SK-N-SH (cell line): Measurements from ENCODE around the gene C16orf96. TPM values are rescaled to one million over a fixed set of nuclear protein-coding genes. Genes with fewer than 3 reads are reported as not detected.

Source experiments
- CTCF ChIA-PET: fragments of 300-600, 350-600 bp; formaldehyde crosslinking; extraction: SDS; loops from one replicate; lab custom pipeline; 2021; lab: Yijun Ruan, JAX
- POLR2A ChIA-PET: fragments of 350-600 bp; sonication (Branson Sonifier 250); formaldehyde crosslinking; extraction: SDS; loops from one replicate; lab custom pipeline; 2020; ENCODE audit warnings: antibody characterized with exemption, inconsistent platforms; lab: Yijun Ruan, JAX
- DNase-seq: peaks from one replicate; pipeline ENCODE4 v3.0.0; 2012
- H2AFZ ChIP-seq: fragments of 200-600 bp; sonication (generic); 2 replicates; pipeline ENCODE4 v1.8.1; 2016; ENCODE audit warnings: antibody characterized with exemption, mild to moderate bottlenecking, low read depth
- H3F3A ChIP-seq: fragments of 200-600 bp; sonication (generic); replicated peaks from 2 replicates; pipeline ENCODE3; 2016; ENCODE audit warnings: antibody characterized with exemption, mild to moderate bottlenecking; ENCODE audit not compliant: insufficient read depth
- H3K27ac ChIP-seq, 2 experiments: fragments of 200-500 bp in 1 of 2; fragments of 200-600 bp in 1 of 2; sonication (Bioruptor generic) in 1 of 2; sonication (generic), shearing (Covaris generic) in 1 of 2; 2 replicates each; pipeline versions ENCODE4 v1.5.1 to v1.6.1; 2014 to 2016; ENCODE audit warnings: low read depth in 2 of 2, inconsistent platforms in 1 of 2, low read length in 1 of 2, mild to moderate bottlenecking in 1 of 2, mixed read lengths in 1 of 2
- H3K27me3 ChIP-seq: fragments of 200-600 bp; sonication (generic), shearing (Covaris generic); 2 replicates; pipeline ENCODE4 v1.6.1; 2016; ENCODE audit warnings: mixed run types; ENCODE audit not compliant: insufficient read depth
- H3K36me3 ChIP-seq, 2 experiments: fragments of 200-500 bp in 1 of 2; fragments of 200-600 bp in 1 of 2; sonication (Bioruptor generic) in 1 of 2; sonication (generic) in 1 of 2; replicated peaks in 1 of 2; 2 replicates each; pipeline versions ENCODE3 to v1.5.1; 2014 to 2016; ENCODE audit warnings: low read length in 1 of 2, mild to moderate bottlenecking in 1 of 2; ENCODE audit not compliant: insufficient read depth in 2 of 2, control insufficient read depth in 1 of 2
- H3K4me1 ChIP-seq, 2 experiments: fragments of 200-500 bp in 1 of 2; fragments of 200-600 bp in 1 of 2; sonication (Bioruptor generic) in 1 of 2; sonication (generic), shearing (Covaris generic) in 1 of 2; 2 replicates each; pipeline versions ENCODE4 v1.5.1 to v1.6.1; 2014 to 2016; ENCODE audit warnings: low read depth in 1 of 2, low read length in 1 of 2, mixed run types in 1 of 2; ENCODE audit not compliant: insufficient read depth in 2 of 2, control insufficient read depth in 1 of 2
- H3K4me2 ChIP-seq: fragments of 200-600 bp; sonication (generic), shearing (Covaris generic); 2 replicates; pipeline ENCODE4 v1.6.1; 2017; ENCODE audit warnings: mixed run types
- H3K4me3 ChIP-seq, 2 experiments: fragments of 200-500 bp in 1 of 2; fragments of 200-600 bp in 1 of 2; sonication (Bioruptor generic) in 1 of 2; sonication (generic), shearing (Covaris generic) in 1 of 2; 2 replicates each; pipeline versions ENCODE4 v1.5.1 to v1.8.1; 2014 to 2016; ENCODE audit warnings: low read depth in 2 of 2, inconsistent platforms in 1 of 2, low read length in 1 of 2, mild to moderate bottlenecking in 1 of 2, mixed read lengths in 1 of 2, moderate library complexity in 1 of 2
- H3K79me2 ChIP-seq: fragments of 200-600 bp; sonication (generic); 2 replicates; pipeline ENCODE4 v1.8.1; 2017; ENCODE audit warnings: mild to moderate bottlenecking; ENCODE audit not compliant: insufficient read depth
- H3K9ac ChIP-seq: fragments of 200-600 bp; sonication (generic); 2 replicates; pipeline ENCODE4 v1.6.1; 2017; ENCODE audit warnings: mixed run types
- H3K9me2 ChIP-seq: fragments of 200-600 bp; sonication (generic); 2 replicates; pipeline ENCODE4 v1.6.1; 2017; ENCODE audit warnings: mixed run types
- H3K9me3 ChIP-seq: fragments of 200-600 bp; sonication (generic); 2 replicates; pipeline ENCODE4 v1.6.1; 2017; ENCODE audit warnings: mixed run types, mild to moderate bottlenecking, moderate library complexity
- H4K20me1 ChIP-seq: fragments of 200-600 bp; sonication (generic); 2 replicates; pipeline ENCODE4 v1.6.1; 2017; ENCODE audit warnings: mild to moderate bottlenecking, mixed run types; ENCODE audit not compliant: insufficient read depth
- CHD2 ChIP-seq: fragments of 150-350 bp; IDR thresholded peaks from 2 replicates; pipeline ENCODE4 v1.6.1; 2018; ENCODE audit warnings: low read length; ENCODE audit not compliant: partially characterized antibody
- CTCF ChIP-seq: fragments of 200-600 bp; sonication (generic); IDR thresholded peaks from 2 replicates; pipeline ENCODE4 v1.6.1; 2017; ENCODE audit warnings: antibody characterized with exemption, mild to moderate bottlenecking, moderate library complexity
- ELF1 ChIP-seq: IDR thresholded peaks from 2 replicates; pipeline ENCODE4 v1.4.0; 2012
- FOSL2 ChIP-seq: IDR thresholded peaks from 2 replicates; pipeline ENCODE4 v1.4.0; 2012; ENCODE audit warnings: low read depth, mild to moderate bottlenecking, moderate library complexity, borderline replicate concordance
- GATA2 ChIP-seq: sonication (generic); formaldehyde crosslinking; IDR thresholded peaks from 2 replicates; pipeline ENCODE4 v1.5.0; 2020; ENCODE audit warnings: mild to moderate bottlenecking, missing genetic modification reagents
- MAX ChIP-seq: IDR thresholded peaks from 2 replicates; pipeline ENCODE4 v1.4.0; 2012; ENCODE audit warnings: low read depth
- MEF2A ChIP-seq: IDR thresholded peaks from 2 replicates; pipeline ENCODE4 v1.4.0; 2012; ENCODE audit warnings: low read depth, borderline replicate concordance
- NFIC ChIP-seq: IDR thresholded peaks from 2 replicates; pipeline ENCODE4 v1.4.0; 2012; ENCODE audit warnings: borderline replicate concordance
- POLR2AphosphoS5 ChIP-seq: IDR thresholded peaks from 2 replicates; pipeline ENCODE4 v1.6.1; 2012; ENCODE audit warnings: low read depth, low read length
- RAD21 ChIP-seq: IDR thresholded peaks from 2 replicates; pipeline ENCODE4 v1.6.1; 2012; ENCODE audit warnings: mild to moderate bottlenecking, low read length
- RCOR1 ChIP-seq: fragments of 150-350 bp; IDR thresholded peaks from 2 replicates; pipeline ENCODE4 v1.6.1; 2017; ENCODE audit warnings: antibody characterized with exemption, low read length
- RXRA ChIP-seq: IDR thresholded peaks from 2 replicates; pipeline ENCODE4 v1.4.0; 2012; ENCODE audit warnings: low read depth, mild to moderate bottlenecking, borderline replicate concordance
- SMC3 ChIP-seq: IDR thresholded peaks from 2 replicates; pipeline ENCODE4 v1.6.1; 2012; ENCODE audit warnings: low read depth, low read length, improper control_type of control experiment
- TAF1 ChIP-seq: IDR thresholded peaks from 2 replicates; pipeline ENCODE4 v1.6.1; 2012; ENCODE audit warnings: low read depth, mild to moderate bottlenecking, low read length, moderate library complexity, borderline replicate concordance
- TCF12 ChIP-seq: IDR thresholded peaks from 2 replicates; pipeline ENCODE4 v1.4.0; 2012
- USF2 ChIP-seq: fragments of 150-350 bp; IDR thresholded peaks from 2 replicates; pipeline ENCODE4 v1.6.1; 2017; ENCODE audit warnings: antibody characterized with exemption, low read length, low read depth, borderline replicate concordance
- YY1 ChIP-seq: IDR thresholded peaks from 2 replicates; pipeline ENCODE4 v1.4.0; 2012; ENCODE audit warnings: low read depth, mild to moderate bottlenecking
- ZBTB33 ChIP-seq: IDR thresholded peaks from 2 replicates; pipeline ENCODE4 v1.4.0; 2012; ENCODE audit warnings: low read depth, borderline replicate concordance
- WGBS: methylation state at CpG from one replicate; pipeline ENCODE4 v1.1.6; 2017; ENCODE audit warnings: low lambda C conversion rate; 5-methylcytosine and 5-hydroxymethylcytosine counted together
- polyA plus RNA-seq, 3 experiments: library from polyadenylated mRNA; depleted of rRNA; stranded (reverse); fragments of >200 nt; gene quantifications; 2 replicates each; pipeline ENCODE4 v1.2.3, GENCODE V29; 2012

Gene C16orf96
- polyA plus RNA-seq, 1 of the 3 experiments (the other 2 are of a cell fraction): 0.05 TPM

- H3K79me2 ChIP-seq: peaks cover 6% of the 10 kb centered on the region; the same call in 1 of the 2 replicates
- peaks cover 4% of the 10 kb centered on the region for H3F3A ChIP-seq
- H3K27me3 ChIP-seq: no peaks in the 10 kb centered on the region
- WGBS: 83% methylated on average over 5 of the region's 9 CpGs
- H2AFZ ChIP-seq: no peak overlapping the region
- no peaks in the 10 kb centered on the region for H4K20me1 ChIP-seq
- H3K9me2 ChIP-seq: no peaks in the 10 kb centered on the region
- H3K9ac ChIP-seq: no peak overlapping the region
- POLR2A ChIA-PET: no interaction called here
- H3K27ac ChIP-seq: no peak overlapping the region
- H3K9me3 ChIP-seq: no peaks in the 10 kb centered on the region
- peaks cover 6 to 59% of the 10 kb centered on the region in 2 experiments for H3K36me3 ChIP-seq
- CTCF ChIA-PET: interaction anchor here (0.9 to 11.4 kb wide), 10 partner anchors 11 to 444 kb away, joined by 3 to 182 read pairs (median 4); partner anchors contain the start of gene CDIP1
- H3K4me3 ChIP-seq: no peak overlapping the region
- H3K4me2 ChIP-seq: no peak overlapping the region
- peak; percentile 77 for DNase-seq
- no peaks in the 10 kb centered on the region; a peak in 1 of 4 replicates for H3K4me1 ChIP-seq
- TF ChIP-seq MEF2A: no peak
- no peak for TF ChIP-seq RXRA
- TF ChIP-seq RAD21: peak; percentile 65
- no peak for TF ChIP-seq FOSL2
- peak; percentile 51; the same call in 1 of the 2 replicates for TF ChIP-seq SMC3
- peak; percentile 56 for TF ChIP-seq CTCF
- TF ChIP-seq TCF12: no peak
- TF ChIP-seq USF2: no peak
- no peak for TF ChIP-seq MAX
- no peak for TF ChIP-seq YY1
- TF ChIP-seq TAF1: no peak
- no peak for TF ChIP-seq RCOR1
These were observed 44.6 kb upstream of the C16orf96 start for GRCh38 chr16:4511441-4512082.

- no peak for DNase-seq
- Histone ChIP-seq H4K20me1 (0 out of 2 replicates have a peak, but pooled peaks cover under 1% of the 10 kb centered on the region), H3K4me3 (no peak overlapping the region), H3K4me2 (no peak overlapping the region), H3K27ac (no peak overlapping the region), H3K27me3 (no peaks in the 10 kb centered on the region), H3K9me3 (no peaks in the 10 kb centered on the region), H3K4me1 (no peaks in the 10 kb centered on the region; a peak in 1 of 4 replicates), H2AFZ (no peak overlapping the region), H3K9me2 (no peaks in the 10 kb centered on the region), H3K9ac (no peak overlapping the region), H3K79me2 (peaks cover 12% of the 10 kb centered on the region; the same call in 1 of the 2 replicates), H3F3A (peaks cover 4% of the 10 kb centered on the region), H3K36me3 (peaks cover 8 to 57% of the 10 kb centered on the region in 2 experiments)
- POLR2A ChIA-PET: no interaction called here
- CTCF ChIA-PET: interaction anchor here (0.9 to 11.4 kb wide), 7 partner anchors 12 to 73 kb away, joined by 3 to 182 read pairs (median 9); partner anchors contain the start of gene CDIP1
- WGBS: 88% methylated on average over 10 of the region's 10 CpGs
- TF ChIP-seq ELF1 (no peak), NFIC (no peak), CHD2 (no peak), RXRA (no peak), TAF1 (no peak), SMC3 (no peak), CTCF (no peak), POLR2AphosphoS5 (no peak), MAX (no peak), ZBTB33 (no peak), GATA2 (CRISPR knock-in tag) (no peak)
These were observed 43.7 kb upstream of the C16orf96 start for GRCh38 chr16:4512473-4512872.
